GM19438 (cell line): Measurements from ENCODE around the gene OXSR1.

Experiments
- ATAC-seq: cut with Tn5 transposase; IDR thresholded peaks from one replicate; pipeline ENCODE4 v1.9.1; 2021; ENCODE audit warnings: low read depth; ENCODE audit not compliant: unreplicated experiment

OXSR1 gene

GRCh38 chr3:38164952-38165721 lies at the start of gene OXSR1:
Gene OXSR1 (plus strand): TSS chr3:38165537. CDS start chr3:38165877, 340 bp downstream.
- ATAC-seq, result peak; percentile 93

- ATAC-seq, result no peak
Observed at GRCh38 chr3:38115645-38116427, 49.5 kb upstream of the OXSR1 start.

GRCh38 chr3:38116471-38117162 lies 48.7 kb upstream of the OXSR1 start:
- ATAC-seq, result no peak

GRCh38 chr3:38117163-38117716 lies 48.1 kb upstream of the OXSR1 start:
- no peak for ATAC-seq

GRCh38 chr3:38117748-38118420 lies 47.5 kb upstream of the OXSR1 start:
- peak; percentile 69 for ATAC-seq

GRCh38 chr3:38118421-38119247 lies 46.7 kb upstream of the OXSR1 start:
- no peak for ATAC-seq

GRCh38 chr3:38119248-38119544 lies 46.1 kb upstream of the OXSR1 start:
- ATAC-seq, result no peak

GRCh38 chr3:38119821-38120692 lies 45.3 kb upstream of the OXSR1 start:
- no peak for ATAC-seq

GRCh38 chr3:38120693-38121450 lies 44.5 kb upstream of the OXSR1 start:
- ATAC-seq, result no peak

- no peak for ATAC-seq
Observed at GRCh38 chr3:38121451-38121831, 43.9 kb upstream of the OXSR1 start.

- no peak for ATAC-seq
Observed at GRCh38 chr3:38121832-38122461, 43.4 kb upstream of the OXSR1 start.

- ATAC-seq, result no peak
Observed at GRCh38 chr3:38122712-38123290, 42.5 kb upstream of the OXSR1 start.

- no peak for ATAC-seq
Observed at GRCh38 chr3:38124324-38125122, 40.8 kb upstream of the OXSR1 start.

GRCh38 chr3:38125305-38126120 lies 39.8 kb upstream of the OXSR1 start:
- no peak for ATAC-seq

- ATAC-seq, result no peak
Observed at GRCh38 chr3:38126121-38126892, 39.0 kb upstream of the OXSR1 start.
